ENCODE results near the gene PAXX. TPM values are rescaled to one million over a fixed set of nuclear protein-coding genes. Genes with fewer than 3 reads are reported as not detected.
A peak's percentile ranks its signal among the peaks of the same experiment; 100 is the strongest.

PAXX gene
- total RNA-seq, 4 donors from 2014 or later: 52.3 to 92.4 (median 63.0) TPM

GRCh38 chr9:136995772-136996311 lies 3.6 kb downstream of the PAXX start:
- Histone ChIP-seq H3K27ac (peak overlapping the region; percentile 23 to 76 (median 64)), H3K36me3 (peaks cover 0 to 7% (median 0%) of the 10 kb centered on the region in 3 donors), H3K4me1 (peaks cover 3 to 50% (median 29%) of the 10 kb centered on the region in 4 donors), H3K9me3 (no peaks in the 10 kb centered on the region), H3K4me3 (peak overlapping the region in 1 of 4 donors; percentile 33), H3K27me3 (no peaks in the 10 kb centered on the region)
- no peak for DNase-seq
- TF ChIP-seq CTCF (IDR thresholded peaks at IDR 0.05) (no peak), POLR2A (IDR thresholded peaks at IDR 0.05) (no peak)

- Histone ChIP-seq H3K9me3 (no peaks in the 10 kb centered on the region), H3K4me1 (peaks cover 3 to 50% (median 29%) of the 10 kb centered on the region in 4 donors), H3K4me3 (peak within 1 kb of the TSS; percentile 16 to 37 (median 35)), H3K27ac (peak within 1 kb of the TSS; percentile 23 to 76 (median 64)), H3K27me3 (no peaks in the 10 kb centered on the region), H3K36me3 (peaks cover 0 to 7% (median 0%) of the 10 kb centered on the region in 3 donors)
- TF ChIP-seq CTCF (IDR thresholded peaks at IDR 0.05): no peak
- TF ChIP-seq POLR2A (IDR thresholded peaks at IDR 0.05): peak in 1 of 2 donors; percentile 7
- peak; percentile 68 to 81 (median 74) for DNase-seq
Observed at GRCh38 chr9:136996361-136997292, 4.4 kb downstream of the PAXX start, which contains the start of gene CLIC3. Gene CLIC3 (minus strand): TSS chr9:136996568. CDS start chr9:136996543, 25 bp downstream.

- peak overlapping the region; percentile 23 to 76 (median 64) for H3K27ac ChIP-seq
- H3K4me3 ChIP-seq: peak overlapping the region in 2 of 4 donors; percentile 33 to 37
- no peak for DNase-seq
- H3K36me3 ChIP-seq: peaks cover 0 to 7% (median 0%) of the 10 kb centered on the region in 3 donors
- TF ChIP-seq POLR2A (IDR thresholded peaks at IDR 0.05) (no peak), CTCF (IDR thresholded peaks at IDR 0.05) (no peak)
- no peaks in the 10 kb centered on the region for H3K27me3 ChIP-seq
- H3K9me3 ChIP-seq: no peaks in the 10 kb centered on the region
- H3K4me1 ChIP-seq: peaks cover 3 to 50% (median 29%) of the 10 kb centered on the region in 4 donors
Observed at GRCh38 chr9:136997371-136997770, 5.1 kb downstream of the PAXX start.

GRCh38 chr9:136997830-136998234 lies 5.6 kb downstream of the PAXX start:
- TF ChIP-seq CTCF (IDR thresholded peaks at IDR 0.05): no peak
- no peak for TF ChIP-seq POLR2A (IDR thresholded peaks at IDR 0.05)
- Histone ChIP-seq H3K36me3 (peaks cover 0 to 7% (median 0%) of the 10 kb centered on the region in 3 donors), H3K27ac (peak overlapping the region; percentile 23 to 76 (median 64)), H3K9me3 (no peaks in the 10 kb centered on the region), H3K4me3 (no peak overlapping the region), H3K27me3 (no peaks in the 10 kb centered on the region), H3K4me1 (peaks cover 3 to 47% (median 28%) of the 10 kb centered on the region in 4 donors)
- DNase-seq: peak in 2 of 3 donors; percentile 62 to 78

GRCh38 chr9:137000177-137000930 lies 8.1 kb downstream of the PAXX start:
- Histone ChIP-seq H3K36me3 (no peaks in the 10 kb centered on the region), H3K9me3 (no peaks in the 10 kb centered on the region), H3K4me1 (peaks cover 3 to 26% (median 21%) of the 10 kb centered on the region in 4 donors), H3K27me3 (no peaks in the 10 kb centered on the region), H3K4me3 (peak overlapping the region in 1 of 4 donors; percentile 9), H3K27ac (peak overlapping the region; percentile 52 to 75 (median 66))
- peak in 1 of 3 donors; percentile 38 for DNase-seq
- TF ChIP-seq CTCF (IDR thresholded peaks at IDR 0.05) (no peak), POLR2A (IDR thresholded peaks at IDR 0.05) (no peak)

Measured in Peyer's patch (tissue), 4 donors.